HG03159 (cell line): Measurements from ENCODE around the gene FZD10.

Source experiments
- ATAC-seq: cut with Tn5 transposase; IDR thresholded peaks from one replicate; pipeline ENCODE4 v1.9.1; 2021; ENCODE audit warnings: mild to moderate bottlenecking, moderate library complexity; ENCODE audit not compliant: unreplicated experiment

Gene FZD10

DNA sequence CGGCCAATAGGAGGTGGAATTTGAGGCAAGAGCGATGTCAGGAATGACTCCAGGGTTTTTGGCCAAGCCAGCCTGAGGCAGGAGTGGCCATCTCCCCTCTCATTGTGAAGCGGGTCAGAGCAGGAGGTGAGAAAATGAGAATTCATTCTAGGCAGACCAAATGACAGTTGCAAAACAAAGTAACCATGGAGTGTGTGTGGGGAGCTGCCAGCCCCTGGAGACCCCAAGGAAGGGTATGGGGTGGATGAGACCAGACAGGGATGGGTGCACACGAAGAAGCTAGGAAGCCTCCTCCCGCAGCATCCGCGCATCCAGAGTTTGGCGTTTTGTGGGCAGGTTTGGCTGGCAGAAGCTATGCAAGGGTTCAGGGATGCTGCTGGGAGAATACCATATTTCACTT lies 38.8 kb downstream of the FZD10 start:
- no peak for ATAC-seq

DNA sequence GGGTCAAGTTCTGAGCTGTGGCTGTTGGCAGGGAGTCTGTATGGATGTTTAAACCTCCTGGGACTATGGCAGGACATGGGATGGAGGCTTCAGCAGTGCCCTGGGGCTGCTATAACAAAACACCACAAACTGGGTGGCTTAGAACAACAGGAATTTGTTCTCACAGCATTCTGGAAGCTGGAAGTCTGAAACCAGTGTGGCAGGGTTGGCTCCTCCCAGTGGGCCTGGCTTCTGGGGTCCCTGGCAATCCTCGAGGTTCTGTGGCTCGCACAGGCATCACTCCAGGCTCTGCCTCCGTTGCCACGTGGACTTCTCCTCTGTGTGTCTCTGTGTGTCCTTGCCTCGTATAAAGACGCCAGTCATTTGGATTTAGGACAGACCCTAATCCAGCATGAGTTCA lies 39.9 kb downstream of the FZD10 start:
- ATAC-seq = no peak

DNA sequence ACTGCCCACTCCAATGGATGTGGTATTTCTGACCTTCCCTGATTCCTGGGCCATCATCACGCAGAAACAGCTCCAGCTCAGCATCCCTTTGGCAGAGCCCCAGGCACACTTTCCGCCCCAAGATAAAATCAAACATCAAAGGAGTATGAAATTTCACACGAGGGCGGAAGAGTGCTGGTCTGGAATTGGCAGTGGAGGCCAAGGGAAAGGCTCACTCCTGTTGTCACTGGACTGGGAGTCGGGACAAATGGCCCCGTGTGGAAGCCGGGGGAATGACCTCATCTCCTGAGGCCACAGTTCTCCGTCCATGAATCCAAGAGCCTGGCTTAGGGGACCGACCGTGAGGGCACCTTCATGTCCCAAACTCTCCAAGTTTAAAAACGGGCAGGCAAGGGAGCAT lies 40.9 kb downstream of the FZD10 start:
- no peak for ATAC-seq

GRCh38 chr12:130204541-130204953 lies 42.3 kb downstream of the FZD10 start:
- ATAC-seq = no peak

GRCh38 chr12:130205495-130205894 lies 43.2 kb downstream of the FZD10 start:
- ATAC-seq = no peak

DNA sequence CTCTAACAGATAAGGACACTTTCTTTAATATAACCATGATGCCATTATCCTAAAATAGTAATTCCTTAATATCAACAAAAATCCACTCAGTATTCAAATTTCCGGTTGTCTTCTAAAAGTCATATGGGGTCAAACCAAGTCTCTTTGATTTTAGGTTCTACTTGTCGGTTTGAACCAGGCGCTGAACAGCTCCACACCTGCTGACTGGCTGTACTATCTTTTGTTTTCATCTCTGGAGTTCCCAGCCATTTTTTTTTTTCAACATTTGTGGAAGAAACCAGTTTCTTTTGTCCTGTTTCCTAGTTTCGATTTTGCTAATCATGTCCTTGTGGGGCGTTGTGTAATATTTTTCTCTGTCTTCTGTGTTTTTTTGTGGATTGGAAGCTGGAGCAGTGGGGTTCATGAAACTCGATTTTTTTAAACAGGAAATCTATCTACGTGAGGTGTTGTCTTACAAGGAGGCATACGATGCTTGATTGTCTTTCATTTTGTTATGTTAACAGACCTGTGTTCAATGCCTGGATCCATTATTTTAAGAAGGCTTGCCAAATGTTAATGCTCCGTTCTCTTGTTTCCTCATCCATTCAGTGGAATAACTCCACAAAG lies 50.2 kb downstream of the FZD10 start:
- no peak for ATAC-seq

DNA sequence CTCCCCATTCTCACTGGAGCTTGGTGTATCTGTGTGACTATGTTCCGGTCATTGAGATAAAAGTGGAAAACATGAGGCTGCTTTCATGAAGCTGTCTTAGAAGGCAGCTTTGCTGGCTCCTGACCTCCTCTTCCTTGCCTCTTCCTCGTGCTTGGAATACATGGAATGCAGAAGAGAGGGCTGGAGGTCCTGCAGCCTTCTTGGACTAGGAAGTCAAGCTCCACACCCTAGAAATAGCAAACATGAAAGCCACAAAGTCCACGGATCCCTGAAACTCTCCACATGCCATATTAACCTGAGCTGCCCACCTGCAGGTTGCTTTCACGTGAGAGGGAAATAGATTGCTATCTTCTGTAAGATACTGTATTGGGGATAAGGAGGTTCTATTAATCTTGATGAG lies 51.0 kb downstream of the FZD10 start:
- no peak for ATAC-seq

GRCh38 chr12:130214686-130215395 lies 52.6 kb downstream of the FZD10 start:
- no peak for ATAC-seq
